Ovary (tissue), 9 donors: Measurements from ENCODE around the gene HIVEP3. TPM values are rescaled to one million over a fixed set of nuclear protein-coding genes. Genes with fewer than 3 reads are reported as not detected.

Source experiments
- DNase-seq, 5 donors: peaks; one replicate each; pipeline ENCODE4 v3.0.0-alpha.2; 2019 to 2020
- H3K27ac ChIP-seq, 2 donors: fragments of 200-600 bp; one replicate each; pipeline versions ENCODE4 v1.5.1 to v1.8.0; 2019 to 2022
- H3K27me3 ChIP-seq: fragments of 200-600 bp; one replicate; pipeline ENCODE4 v1.8.0; 2022
- H3K36me3 ChIP-seq: fragments of 200-600 bp; sonication (generic); one replicate; pipeline ENCODE4 v1.5.1; 2019
- H3K4me1 ChIP-seq: one replicate; pipeline ENCODE4 v1.8.1; 2013; ENCODE audit warnings: mild to moderate bottlenecking, moderate library complexity; ENCODE audit not compliant: insufficient read depth
- H3K4me3 ChIP-seq: fragments of 200-600 bp; sonication (generic); one replicate; pipeline ENCODE4 v1.5.1; 2017
- H3K9me3 ChIP-seq, 2 donors: fragments of 200-600 bp in 1 of 2; sonication (generic) in 1 of 2; one replicate each; pipeline versions ENCODE4 v1.5.1 to v1.8.1; 2013 to 2019; ENCODE audit warnings: mild to moderate bottlenecking in 1 of 2, moderate library complexity in 1 of 2
- EP300 ChIP-seq: sonication (generic); formaldehyde crosslinking; IDR thresholded peaks from one replicate; pipeline ENCODE4 v1.6.1; 2017; ENCODE audit warnings: antibody characterized with exemption
- POLR2A ChIP-seq: fragments of 450-650 bp; IDR thresholded peaks from one replicate; pipeline ENCODE4 v1.6.1; 2017; ENCODE audit warnings: antibody characterized with exemption, mild to moderate bottlenecking, moderate library complexity
- WGBS, 3 donors: extraction: QIAGEN DNeasy Blood & Tissue Kit in 1 of 3; methylation state at CpG; one replicate each; pipeline versions ENCODE4 v1.1.5 to v1.1.7; 2013 to 2017; 5-methylcytosine and 5-hydroxymethylcytosine counted together
- intact Hi-C, 4 donors: fragments of 100-400 bp; cut with DNase I; formaldehyde crosslinking; loops; one replicate each; pipeline versions ENCODE4 v1.11.0 to v1.15.1; 2022 to 2023
- polyA plus RNA-seq, 2 donors: library from polyadenylated mRNA; stranded (reverse); fragments of 200-250 nt in 1 of 2; fragments of 350-450 nt in 1 of 2; fragmentation: Illumina TruSeq in 1 of 2; extraction: RNeasy Lipid Tissue Mini Kit (QIAGEN cat#74804) in 1 of 2; gene quantifications; one replicate each; pipeline ENCODE4 v1.2.3, GENCODE V29; 2013 to 2014
- total RNA-seq, 7 donors: library from RNA; depleted of rRNA in 2 of 7; stranded (reverse); fragments of >200 nt in 2 of 7; fragmentation: NEBNext Ultra II Directional in 3 of 7; extraction: Animal tissue kit (Norgen Biotek cat#: 25700) in 3 of 7; gene quantifications; one replicate each; pipeline versions ENCODE4 v1.1.0 to v1.2.4, GENCODE V29; 2016 to 2023
- TF ChIP-seq, protein P1 (sequence below), 3 donors: fragments of 450-650 bp in 2 of 3; fragments of 200-600 bp in 1 of 3; IDR thresholded peaks; one replicate each; pipeline versions ENCODE4 v1.5.1 to v1.8.0; 2016 to 2022; ENCODE audit warnings: antibody characterized with exemption in 3 of 3, mild to moderate bottlenecking in 1 of 3
- donor health status: DM: no; HTN: no; CAD: no; lungs with moderate emphysema.
- donor health status: DM: no; HTN: no; CAD: no.
- donor health status: Bipolar disorder and iron deficiency.
- donor health status: DM: yes; HTN: yes; CAD: no.
- donor health status: DM: no; HTN: no; CAD: no.
- donor health status: DM: yes; HTN: yes; CAD: no.

Gene HIVEP3
- total and polyA plus RNA-seq, 9 donors: 3.0 to 7.5 (median 5.2) TPM

DNA sequence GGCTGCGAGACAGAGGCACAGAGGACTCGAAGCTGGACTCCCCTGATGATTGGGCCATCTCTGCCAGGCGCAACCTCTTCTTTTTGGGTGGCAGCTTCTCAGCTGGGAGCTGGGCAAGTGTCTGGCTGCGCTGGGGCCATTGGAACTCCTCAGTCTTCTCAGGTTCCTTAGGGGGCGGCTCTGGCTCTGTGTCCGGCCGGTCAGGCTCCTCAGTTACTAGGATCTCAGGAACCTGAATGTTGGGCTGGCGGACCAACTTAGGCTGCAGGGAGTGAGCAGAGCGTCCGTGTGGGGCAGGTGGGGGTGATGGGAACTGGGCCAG, 336.8 kb downstream of the HIVEP3 start:
- TF ChIP-seq POLR2A (no peak), EP300 (no peak)
- TF ChIP-seq, protein P1, sequence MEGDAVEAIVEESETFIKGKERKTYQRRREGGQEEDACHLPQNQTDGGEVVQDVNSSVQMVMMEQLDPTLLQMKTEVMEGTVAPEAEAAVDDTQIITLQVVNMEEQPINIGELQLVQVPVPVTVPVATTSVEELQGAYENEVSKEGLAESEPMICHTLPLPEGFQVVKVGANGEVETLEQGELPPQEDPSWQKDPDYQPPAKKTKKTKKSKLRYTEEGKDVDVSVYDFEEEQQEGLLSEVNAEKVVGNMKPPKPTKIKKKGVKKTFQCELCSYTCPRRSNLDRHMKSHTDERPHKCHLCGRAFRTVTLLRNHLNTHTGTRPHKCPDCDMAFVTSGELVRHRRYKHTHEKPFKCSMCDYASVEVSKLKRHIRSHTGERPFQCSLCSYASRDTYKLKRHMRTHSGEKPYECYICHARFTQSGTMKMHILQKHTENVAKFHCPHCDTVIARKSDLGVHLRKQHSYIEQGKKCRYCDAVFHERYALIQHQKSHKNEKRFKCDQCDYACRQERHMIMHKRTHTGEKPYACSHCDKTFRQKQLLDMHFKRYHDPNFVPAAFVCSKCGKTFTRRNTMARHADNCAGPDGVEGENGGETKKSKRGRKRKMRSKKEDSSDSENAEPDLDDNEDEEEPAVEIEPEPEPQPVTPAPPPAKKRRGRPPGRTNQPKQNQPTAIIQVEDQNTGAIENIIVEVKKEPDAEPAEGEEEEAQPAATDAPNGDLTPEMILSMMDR (IDR thresholded peaks at IDR 0.05): no peak
- H3K9me3 ChIP-seq: no peaks in the 10 kb centered on the region
- no peak for DNase-seq
- intact Hi-C loops: no loop called here
- H3K27me3 ChIP-seq: no peaks in the 10 kb centered on the region
- 89 to 92% (median 90%) methylated on average over 10 of the region's 10 CpGs for WGBS, 3 donors
- H3K4me1 ChIP-seq: no peaks in the 10 kb centered on the region
- no peak overlapping the region for H3K27ac ChIP-seq
- H3K4me3 ChIP-seq: no peak overlapping the region
- no peaks in the 10 kb centered on the region for H3K36me3 ChIP-seq

DNA sequence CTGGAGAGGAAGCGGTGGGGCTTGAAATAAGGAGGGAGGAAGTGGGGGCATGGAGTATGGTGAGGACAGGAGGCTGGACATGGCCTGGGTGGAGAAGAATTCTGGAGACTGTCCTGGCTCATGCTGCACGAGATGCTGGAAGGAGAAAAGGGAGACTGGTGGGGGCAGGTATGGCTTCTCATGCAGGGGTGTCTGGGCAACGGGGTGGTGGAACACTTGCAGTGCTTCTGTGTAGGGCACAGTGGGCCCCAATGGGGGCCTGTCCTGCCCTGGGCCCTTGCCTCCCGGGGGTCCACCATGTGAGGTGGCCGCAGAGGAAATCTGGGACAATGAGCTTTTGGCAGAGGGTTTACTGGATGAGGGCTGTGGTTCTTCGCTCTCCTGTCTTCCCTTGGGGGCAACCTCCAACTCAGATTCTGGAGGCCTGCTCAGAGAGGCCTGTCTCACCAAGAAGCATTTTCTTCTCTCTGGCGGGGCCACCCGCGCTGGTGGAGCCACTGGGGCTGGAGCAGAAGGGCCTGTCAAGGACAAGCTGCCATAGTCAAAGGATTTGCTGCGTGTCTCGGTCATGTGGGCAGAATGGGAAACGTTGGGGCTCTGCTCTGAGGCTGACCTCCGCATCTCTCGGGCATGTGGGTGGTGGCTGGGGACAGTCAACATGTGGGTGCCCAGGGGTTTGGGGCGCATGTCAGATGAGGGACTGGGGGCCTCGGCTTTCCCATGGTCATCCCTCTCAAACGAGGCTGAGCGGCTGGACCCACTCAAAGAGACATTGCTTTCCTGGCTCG, 337.3 kb downstream of the HIVEP3 start:
- Histone ChIP-seq H3K27me3 (no peaks in the 10 kb centered on the region), H3K27ac (no peak overlapping the region), H3K4me1 (no peaks in the 10 kb centered on the region), H3K9me3 (no peaks in the 10 kb centered on the region), H3K36me3 (no peaks in the 10 kb centered on the region), H3K4me3 (no peak overlapping the region)
- 93% methylated on average over 18 to 19 of the region's 19 CpGs for WGBS, 3 donors
- DNase-seq: no peak
- intact Hi-C loops: no loop called here
- TF ChIP-seq, protein P1 (IDR thresholded peaks at IDR 0.05): no peak
- no peak for TF ChIP-seq EP300
- no peak for TF ChIP-seq POLR2A

DNA sequence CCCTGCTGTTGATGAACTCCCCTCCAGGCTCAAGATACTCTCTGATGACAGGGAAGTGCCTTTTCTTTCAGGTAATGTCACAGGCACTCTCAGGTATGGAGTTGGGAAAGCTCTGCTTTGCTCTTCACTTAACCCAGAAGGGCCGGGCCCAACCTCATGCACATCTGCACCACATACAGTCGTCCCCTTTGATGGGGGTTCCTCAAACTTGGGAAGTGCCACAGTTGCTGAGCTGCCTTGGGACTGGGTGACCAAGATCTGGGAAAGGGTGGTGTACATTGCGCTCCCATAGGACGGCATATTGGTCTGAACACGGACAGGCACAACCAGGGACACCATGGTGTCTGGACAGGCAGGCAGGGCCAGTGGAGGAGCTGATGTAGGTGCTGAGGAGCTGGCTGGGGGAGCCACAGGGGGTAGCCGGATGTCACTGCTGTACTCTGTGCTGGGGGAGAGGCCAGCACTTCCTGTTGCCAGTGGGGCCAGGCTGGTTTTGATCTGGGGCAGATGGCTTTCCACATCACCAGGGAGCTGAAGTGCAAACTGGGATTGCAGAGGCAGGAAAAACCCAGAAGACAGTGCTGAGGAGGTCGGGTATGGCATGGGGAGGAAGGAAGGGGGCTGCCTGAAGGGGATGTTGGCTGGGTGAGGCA, 338.1 kb downstream of the HIVEP3 start:
- H3K4me1 ChIP-seq: no peaks in the 10 kb centered on the region
- intact Hi-C loops: no loop called here
- no peak for DNase-seq
- TF ChIP-seq, protein P1 (IDR thresholded peaks at IDR 0.05): no peak
- TF ChIP-seq POLR2A (no peak), EP300 (no peak)
- H3K9me3 ChIP-seq: no peaks in the 10 kb centered on the region
- no peaks in the 10 kb centered on the region for H3K36me3 ChIP-seq
- no peak overlapping the region for H3K27ac ChIP-seq
- no peak overlapping the region for H3K4me3 ChIP-seq
- 85 to 87% (median 85%) methylated on average over 7 of the region's 7 CpGs for WGBS, 3 donors
- H3K27me3 ChIP-seq: no peaks in the 10 kb centered on the region

DNA sequence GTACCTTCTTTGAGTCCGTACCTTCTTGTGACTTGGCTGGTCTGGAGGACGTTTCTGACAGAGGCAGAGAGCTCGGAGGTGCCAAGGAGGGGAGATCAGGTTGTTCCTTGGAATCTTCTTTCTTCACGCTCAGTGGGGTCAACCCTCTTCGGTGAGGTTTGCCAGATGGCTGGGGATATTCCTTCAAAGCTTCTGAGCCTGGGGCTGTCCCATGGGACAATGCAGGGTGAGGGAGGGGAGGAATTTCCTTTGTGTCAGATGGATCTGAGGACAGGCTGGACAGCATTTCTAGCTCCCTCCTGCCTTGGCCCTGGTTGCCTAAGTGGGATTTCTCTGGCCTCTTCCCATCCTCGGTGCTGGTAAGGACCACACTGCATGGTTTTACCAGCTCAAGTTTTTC, 338.7 kb downstream of the HIVEP3 start:
- no peaks in the 10 kb centered on the region for H3K4me1 ChIP-seq
- no peaks in the 10 kb centered on the region for H3K9me3 ChIP-seq
- H3K36me3 ChIP-seq: no peaks in the 10 kb centered on the region
- 80 to 82% (median 81%) methylated on average over 6 of the region's 6 CpGs for WGBS, 3 donors
- TF ChIP-seq, protein P1 (IDR thresholded peaks at IDR 0.05): no peak
- TF ChIP-seq POLR2A (no peak), EP300 (no peak)
- intact Hi-C loops: no loop called here
- no peak for DNase-seq
- no peak overlapping the region for H3K27ac ChIP-seq
- no peaks in the 10 kb centered on the region for H3K27me3 ChIP-seq
- no peak overlapping the region for H3K4me3 ChIP-seq
